Measurements from ENCODE around the gene EIF3M. TPM values are rescaled to one million over a fixed set of nuclear protein-coding genes. Genes with fewer than 3 reads are reported as not detected.

The EIF3M gene
- polyA plus RNA-seq, 1 donor from 2014 or later: 333 TPM

DNA sequence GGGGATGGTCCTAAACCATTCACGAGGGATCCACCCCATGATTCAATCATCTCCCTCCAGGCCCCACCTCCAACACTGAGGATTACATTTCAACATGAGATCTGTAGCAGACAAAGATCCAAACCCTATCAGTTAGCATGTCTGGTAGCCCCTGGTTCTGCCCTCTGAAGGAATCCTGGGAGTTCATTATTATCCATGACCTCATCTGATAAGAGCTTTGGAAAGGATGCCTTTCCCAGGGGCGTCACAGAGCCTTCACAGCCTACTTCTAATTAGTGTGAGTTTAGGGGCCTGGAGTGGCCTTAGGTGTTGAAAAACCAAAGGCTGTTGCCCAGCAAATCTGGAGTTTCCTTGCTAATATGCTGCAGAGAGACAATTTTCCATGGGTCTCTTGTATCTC lies 8.6 kb upstream of the EIF3M start:
- Histone ChIP-seq H3K9me3 (ENCODE audit: low read length) (no peaks in the 10 kb centered on the region), H3K4me2 (ENCODE audit: low read length) (no peak overlapping the region), H3K79me2 (replicated peaks; ENCODE audit: insufficient read depth, low read length) (no peaks in the 10 kb centered on the region), H3K9me2 (ENCODE audit: insufficient read depth, low read length) (no peaks in the 10 kb centered on the region), H3K27ac (ENCODE audit: low read length) (no peak overlapping the region), H3K9ac (ENCODE audit: low read length) (no peak overlapping the region), H3K4me3 (ENCODE audit: low read length) (no peak overlapping the region), H3F3A (ENCODE audit: insufficient read depth, low read length, poor library complexity, severe bottlenecking) (no peaks in the 10 kb centered on the region), H4K20me1 (ENCODE audit: insufficient read depth) (no peaks in the 10 kb centered on the region), H2AFZ (ENCODE audit: low read depth, low read length) (no peak overlapping the region), H3K36me3 (ENCODE audit: insufficient read depth, low read length) (no peaks in the 10 kb centered on the region), H3K27me3 (ENCODE audit: insufficient read depth, low read depth, low read length) (no peaks in the 10 kb centered on the region)
- no peak for TF ChIP-seq EZH2 (IDR thresholded peaks at IDR 0.05; ENCODE audit: borderline replicate concordance, insufficient read depth, low read length, poor library complexity, severe bottlenecking)
- TF ChIP-seq, protein P1, sequence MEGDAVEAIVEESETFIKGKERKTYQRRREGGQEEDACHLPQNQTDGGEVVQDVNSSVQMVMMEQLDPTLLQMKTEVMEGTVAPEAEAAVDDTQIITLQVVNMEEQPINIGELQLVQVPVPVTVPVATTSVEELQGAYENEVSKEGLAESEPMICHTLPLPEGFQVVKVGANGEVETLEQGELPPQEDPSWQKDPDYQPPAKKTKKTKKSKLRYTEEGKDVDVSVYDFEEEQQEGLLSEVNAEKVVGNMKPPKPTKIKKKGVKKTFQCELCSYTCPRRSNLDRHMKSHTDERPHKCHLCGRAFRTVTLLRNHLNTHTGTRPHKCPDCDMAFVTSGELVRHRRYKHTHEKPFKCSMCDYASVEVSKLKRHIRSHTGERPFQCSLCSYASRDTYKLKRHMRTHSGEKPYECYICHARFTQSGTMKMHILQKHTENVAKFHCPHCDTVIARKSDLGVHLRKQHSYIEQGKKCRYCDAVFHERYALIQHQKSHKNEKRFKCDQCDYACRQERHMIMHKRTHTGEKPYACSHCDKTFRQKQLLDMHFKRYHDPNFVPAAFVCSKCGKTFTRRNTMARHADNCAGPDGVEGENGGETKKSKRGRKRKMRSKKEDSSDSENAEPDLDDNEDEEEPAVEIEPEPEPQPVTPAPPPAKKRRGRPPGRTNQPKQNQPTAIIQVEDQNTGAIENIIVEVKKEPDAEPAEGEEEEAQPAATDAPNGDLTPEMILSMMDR (IDR thresholded peaks at IDR 0.05; ENCODE audit: poor library complexity, severe bottlenecking): no peak
- TF ChIP-seq EP300 (conservative IDR thresholded peaks at IDR 0.05; ENCODE audit: poor library complexity, severe bottlenecking): no peak
- no peak for TF ChIP-seq TAF1 (IDR thresholded peaks at IDR 0.05; ENCODE audit: low read depth)
- TF ChIP-seq RAD21 (conservative IDR thresholded peaks at IDR 0.05): no peak
- TF ChIP-seq, protein P2, sequence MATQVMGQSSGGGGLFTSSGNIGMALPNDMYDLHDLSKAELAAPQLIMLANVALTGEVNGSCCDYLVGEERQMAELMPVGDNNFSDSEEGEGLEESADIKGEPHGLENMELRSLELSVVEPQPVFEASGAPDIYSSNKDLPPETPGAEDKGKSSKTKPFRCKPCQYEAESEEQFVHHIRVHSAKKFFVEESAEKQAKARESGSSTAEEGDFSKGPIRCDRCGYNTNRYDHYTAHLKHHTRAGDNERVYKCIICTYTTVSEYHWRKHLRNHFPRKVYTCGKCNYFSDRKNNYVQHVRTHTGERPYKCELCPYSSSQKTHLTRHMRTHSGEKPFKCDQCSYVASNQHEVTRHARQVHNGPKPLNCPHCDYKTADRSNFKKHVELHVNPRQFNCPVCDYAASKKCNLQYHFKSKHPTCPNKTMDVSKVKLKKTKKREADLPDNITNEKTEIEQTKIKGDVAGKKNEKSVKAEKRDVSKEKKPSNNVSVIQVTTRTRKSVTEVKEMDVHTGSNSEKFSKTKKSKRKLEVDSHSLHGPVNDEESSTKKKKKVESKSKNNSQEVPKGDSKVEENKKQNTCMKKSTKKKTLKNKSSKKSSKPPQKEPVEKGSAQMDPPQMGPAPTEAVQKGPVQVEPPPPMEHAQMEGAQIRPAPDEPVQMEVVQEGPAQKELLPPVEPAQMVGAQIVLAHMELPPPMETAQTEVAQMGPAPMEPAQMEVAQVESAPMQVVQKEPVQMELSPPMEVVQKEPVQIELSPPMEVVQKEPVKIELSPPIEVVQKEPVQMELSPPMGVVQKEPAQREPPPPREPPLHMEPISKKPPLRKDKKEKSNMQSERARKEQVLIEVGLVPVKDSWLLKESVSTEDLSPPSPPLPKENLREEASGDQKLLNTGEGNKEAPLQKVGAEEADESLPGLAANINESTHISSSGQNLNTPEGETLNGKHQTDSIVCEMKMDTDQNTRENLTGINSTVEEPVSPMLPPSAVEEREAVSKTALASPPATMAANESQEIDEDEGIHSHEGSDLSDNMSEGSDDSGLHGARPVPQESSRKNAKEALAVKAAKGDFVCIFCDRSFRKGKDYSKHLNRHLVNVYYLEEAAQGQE (IDR thresholded peaks at IDR 0.05; ENCODE audit: borderline replicate concordance): no peak
- no peak for TF ChIP-seq MXI1 (conservative IDR thresholded peaks at IDR 0.05; ENCODE audit: poor library complexity, severe bottlenecking)
- TF ChIP-seq SMC3 (conservative IDR thresholded peaks at IDR 0.05; ENCODE audit: poor library complexity): no peak
- TF ChIP-seq POLR2AphosphoS5 (IDR thresholded peaks at IDR 0.05): no peak

DNA sequence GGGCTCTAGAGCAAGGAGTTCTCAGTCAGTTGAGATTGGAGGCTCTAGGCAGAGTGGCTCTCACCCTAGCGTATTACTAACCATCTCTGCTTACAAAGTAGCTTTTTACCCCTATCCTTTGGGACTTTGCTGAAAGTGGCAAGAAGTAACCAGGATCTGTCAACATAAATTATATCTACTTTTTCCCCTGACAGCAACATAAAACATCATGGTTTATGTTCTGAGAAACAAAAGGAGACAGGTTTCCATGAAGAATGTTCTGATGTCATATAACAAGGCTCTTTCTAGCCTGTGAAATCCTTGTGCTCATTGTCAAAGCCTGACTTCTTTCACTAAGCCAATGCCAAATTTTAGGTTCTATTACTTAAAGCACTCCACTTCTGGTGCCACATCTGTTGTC lies 7.2 kb upstream of the EIF3M start:
- H4K20me1 ChIP-seq (ENCODE audit: insufficient read depth): no peaks in the 10 kb centered on the region
- H3K4me2 ChIP-seq (ENCODE audit: low read length): no peak overlapping the region
- H3K27ac ChIP-seq (ENCODE audit: low read length): no peak overlapping the region
- H3K36me3 ChIP-seq (ENCODE audit: insufficient read depth, low read length): no peaks in the 10 kb centered on the region
- H3K9ac ChIP-seq (ENCODE audit: low read length): no peak overlapping the region
- no peaks in the 10 kb centered on the region for H3K27me3 ChIP-seq (ENCODE audit: insufficient read depth, low read depth, low read length)
- H3K9me3 ChIP-seq (ENCODE audit: low read length): no peaks in the 10 kb centered on the region
- H3K9me2 ChIP-seq (ENCODE audit: insufficient read depth, low read length): no peaks in the 10 kb centered on the region
- H3K4me3 ChIP-seq (ENCODE audit: low read length): no peak overlapping the region
- H3F3A ChIP-seq (ENCODE audit: insufficient read depth, low read length, poor library complexity, severe bottlenecking): no peaks in the 10 kb centered on the region
- no peaks in the 10 kb centered on the region for H3K79me2 ChIP-seq (replicated peaks; ENCODE audit: insufficient read depth, low read length)
- no peak overlapping the region for H2AFZ ChIP-seq (ENCODE audit: low read depth, low read length)
- TF ChIP-seq POLR2AphosphoS5 (IDR thresholded peaks at IDR 0.05) (no peak), EP300 (conservative IDR thresholded peaks at IDR 0.05; ENCODE audit: poor library complexity, severe bottlenecking) (no peak), RAD21 (conservative IDR thresholded peaks at IDR 0.05) (no peak), SMC3 (conservative IDR thresholded peaks at IDR 0.05; ENCODE audit: poor library complexity) (no peak), MXI1 (conservative IDR thresholded peaks at IDR 0.05; ENCODE audit: poor library complexity, severe bottlenecking) (no peak), EZH2 (IDR thresholded peaks at IDR 0.05; ENCODE audit: borderline replicate concordance, insufficient read depth, low read length, poor library complexity, severe bottlenecking) (no peak), TAF1 (IDR thresholded peaks at IDR 0.05; ENCODE audit: low read depth) (no peak)
- TF ChIP-seq, protein P1 (IDR thresholded peaks at IDR 0.05; ENCODE audit: poor library complexity, severe bottlenecking): no peak
- TF ChIP-seq, protein P2 (IDR thresholded peaks at IDR 0.05; ENCODE audit: borderline replicate concordance): no peak

Data from neural cell (in vitro differentiated cells).